Gastroesophageal sphincter (tissue), 4 donors: ENCODE data around the gene FBLN1. TPM values are rescaled to one million over a fixed set of nuclear protein-coding genes. Genes with fewer than 3 reads are reported as not detected.

Source experiments
- ATAC-seq: fragments of 150-250 bp; one replicate; pipeline ENCODE4 v1.9.1; 2016; ENCODE audit warnings: mild to moderate bottlenecking, moderate library complexity
- H3K27ac ChIP-seq, 4 donors: fragments of 200-600 bp; sonication (generic) in 3 of 4; 1 replicate in 3 of 4; 2 replicates in 1 of 4; pipeline ENCODE4 v1.5.1; 2016 to 2019
- H3K27me3 ChIP-seq: fragments of 200-600 bp; sonication (generic); one replicate; pipeline ENCODE4 v1.5.1; 2019
- H3K36me3 ChIP-seq, 2 donors: fragments of 200-600 bp; sonication (generic); one replicate each; pipeline ENCODE4 v1.5.1; 2019; ENCODE audit warnings: control low read depth in 1 of 2
- H3K4me1 ChIP-seq, 3 donors: fragments of 200-600 bp; sonication (generic); 1 replicate in 2 of 3; 2 replicates in 1 of 3; pipeline ENCODE4 v1.5.1; 2016 to 2019; ENCODE audit warnings: control low read depth in 2 of 3
- H3K4me3 ChIP-seq, 2 donors: fragments of 200-600 bp; sonication (generic); one replicate each; pipeline ENCODE4 v1.5.1; 2019; ENCODE audit warnings: mild to moderate bottlenecking in 1 of 2, moderate library complexity in 1 of 2
- H3K9me3 ChIP-seq, 3 donors: fragments of 200-600 bp; sonication (generic); one replicate each; pipeline ENCODE4 v1.5.1; 2017 to 2019; ENCODE audit warnings: control low read depth in 2 of 3
- CTCF ChIP-seq, 4 experiments: fragments of 200-600 bp in 2 of 4; fragments of 450-650 bp in 2 of 4; sonication (generic) in 1 of 4; IDR thresholded peaks; one replicate each; pipeline ENCODE4 v1.5.1; 2017 to 2019; ENCODE audit warnings: antibody characterized with exemption in 4 of 4, mild to moderate bottlenecking in 2 of 4, moderate library complexity in 2 of 4
- EP300 ChIP-seq: sonication (generic); formaldehyde crosslinking; IDR thresholded peaks from one replicate; pipeline ENCODE4 v1.6.1; 2017; ENCODE audit warnings: antibody characterized with exemption, mild to moderate bottlenecking
- POLR2A ChIP-seq, 2 donors: fragments of 450-650 bp; IDR thresholded peaks; one replicate each; pipeline ENCODE4 v1.6.1; 2017; ENCODE audit warnings: antibody characterized with exemption in 2 of 2, mild to moderate bottlenecking in 2 of 2, moderate library complexity in 1 of 2
- POLR2AphosphoS5 ChIP-seq: sonication (generic); formaldehyde crosslinking; IDR thresholded peaks from one replicate; pipeline ENCODE4 v1.6.1; 2017; ENCODE audit warnings: antibody characterized with exemption
- WGBS, 2 donors: methylation state at CpG; one replicate each; pipeline ENCODE4 v1.1.5; 2018; ENCODE audit warnings: low coverage in 1 of 2; 5-methylcytosine and 5-hydroxymethylcytosine counted together
- total RNA-seq, 4 donors: library from RNA; depleted of rRNA; stranded (reverse); fragments of >200 nt; gene quantifications; one replicate each; pipeline ENCODE4 v1.1.0, GENCODE V29; 2016

Gene FBLN1
- total RNA-seq, 4 donors from 2014 or later, result 241 to 597 (median 382) TPM

DNA sequence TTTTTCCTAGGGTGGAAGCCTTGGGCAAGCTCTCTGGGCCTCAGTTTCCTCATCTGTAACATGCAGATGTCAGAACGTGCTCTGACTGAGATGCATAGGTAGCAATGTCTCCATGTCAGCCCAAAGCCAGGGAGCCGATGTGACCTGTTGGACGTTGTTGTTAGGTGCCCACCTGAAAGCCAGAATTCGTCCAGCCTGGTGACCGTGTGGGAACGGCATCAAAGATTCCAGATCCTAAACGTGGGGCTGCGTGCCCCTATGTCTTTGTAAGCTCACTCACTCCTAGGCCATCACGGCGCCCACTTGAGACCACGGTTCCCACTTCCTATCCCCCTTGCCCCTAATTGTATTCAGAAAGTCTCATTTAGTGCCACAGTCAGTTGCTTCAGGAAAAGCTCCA is 48.2 kb downstream of the FBLN1 start:
- H3K4me1 ChIP-seq, result peaks cover 10 to 71% (median 55%) of the 10 kb centered on the region in 3 donors
- no peak for ATAC-seq

GRCh38 chr22:45551310-45552016 is 48.8 kb downstream of the FBLN1 start:
- no peak overlapping the region for H3K4me3 ChIP-seq
- TF ChIP-seq CTCF (IDR thresholded peaks at IDR 0.05) (no peak), POLR2A (IDR thresholded peaks at IDR 0.05) (no peak), EP300 (no peak), POLR2AphosphoS5 (peak; percentile 45)
- H3K27ac ChIP-seq, result peak overlapping the region; percentile 72 to 92 (median 88)
- H3K27me3 ChIP-seq, result no peaks in the 10 kb centered on the region
- H3K9me3 ChIP-seq, result no peaks in the 10 kb centered on the region
- H3K4me1 ChIP-seq, result peaks cover 10 to 71% (median 55%) of the 10 kb centered on the region in 3 donors
- H3K36me3 ChIP-seq, result peaks cover 0 to 19% of the 10 kb centered on the region in 2 donors
- ATAC-seq, result no peak
- 38% methylated on average over 14 of the region's 18 CpGs; no CpG with 5 or more reads in 1 of the 2 donors for WGBS, 2 donors

More for the DNA sequence above, 48.2 kb downstream of the FBLN1 start:
- no peaks in the 10 kb centered on the region for H3K9me3 ChIP-seq
- no peak overlapping the region for H3K4me3 ChIP-seq
- no peak for TF ChIP-seq POLR2AphosphoS5
- TF ChIP-seq EP300, result no peak
- TF ChIP-seq CTCF (IDR thresholded peaks at IDR 0.05), result no peak
- TF ChIP-seq POLR2A (IDR thresholded peaks at IDR 0.05), result no peak
- peak overlapping the region in 3 of 4 donors; percentile 86 to 92 (median 91) for H3K27ac ChIP-seq
- 95 to 100% methylated on average over 1 to 4 of the region's 11 CpGs for WGBS, 2 donors
- peaks cover 0 to 19% of the 10 kb centered on the region in 2 donors for H3K36me3 ChIP-seq
- no peaks in the 10 kb centered on the region for H3K27me3 ChIP-seq

DNA sequence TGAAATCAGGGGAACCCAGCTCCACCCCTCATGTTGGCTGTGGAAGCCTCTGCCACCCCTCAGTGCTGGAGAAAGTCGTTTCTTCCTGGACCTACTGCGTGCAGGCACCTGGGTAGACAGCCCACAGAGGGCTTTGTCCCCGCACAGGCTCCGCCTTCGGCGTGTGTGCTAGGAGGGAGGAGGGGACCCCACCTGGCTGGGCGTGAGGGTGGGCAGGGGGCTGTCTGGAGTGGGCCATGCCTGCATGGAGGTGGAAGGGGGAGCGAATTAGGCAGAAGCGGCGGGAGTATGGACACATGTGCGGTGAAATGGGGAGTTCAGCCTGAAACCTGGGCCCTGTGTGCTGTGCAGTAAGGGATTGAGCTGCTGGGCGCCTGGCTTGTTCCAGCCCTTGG is 49.3 kb downstream of the FBLN1 start:
- peaks cover 0 to 13% of the 10 kb centered on the region in 2 donors for H3K36me3 ChIP-seq
- H3K9me3 ChIP-seq, result no peaks in the 10 kb centered on the region
- peaks cover 10 to 71% (median 55%) of the 10 kb centered on the region in 3 donors for H3K4me1 ChIP-seq
- 72% methylated on average over 8 of the region's 12 CpGs; no CpG with 5 or more reads in 1 of the 2 donors for WGBS, 2 donors
- no peak for TF ChIP-seq POLR2A (IDR thresholded peaks at IDR 0.05)
- no peak for TF ChIP-seq EP300
- no peak for TF ChIP-seq CTCF (IDR thresholded peaks at IDR 0.05)
- TF ChIP-seq POLR2AphosphoS5, result no peak
- no peak overlapping the region for H3K4me3 ChIP-seq
- H3K27ac ChIP-seq, result peak overlapping the region; percentile 72 to 92 (median 88)
- H3K27me3 ChIP-seq, result no peaks in the 10 kb centered on the region
- ATAC-seq, result no peak

DNA sequence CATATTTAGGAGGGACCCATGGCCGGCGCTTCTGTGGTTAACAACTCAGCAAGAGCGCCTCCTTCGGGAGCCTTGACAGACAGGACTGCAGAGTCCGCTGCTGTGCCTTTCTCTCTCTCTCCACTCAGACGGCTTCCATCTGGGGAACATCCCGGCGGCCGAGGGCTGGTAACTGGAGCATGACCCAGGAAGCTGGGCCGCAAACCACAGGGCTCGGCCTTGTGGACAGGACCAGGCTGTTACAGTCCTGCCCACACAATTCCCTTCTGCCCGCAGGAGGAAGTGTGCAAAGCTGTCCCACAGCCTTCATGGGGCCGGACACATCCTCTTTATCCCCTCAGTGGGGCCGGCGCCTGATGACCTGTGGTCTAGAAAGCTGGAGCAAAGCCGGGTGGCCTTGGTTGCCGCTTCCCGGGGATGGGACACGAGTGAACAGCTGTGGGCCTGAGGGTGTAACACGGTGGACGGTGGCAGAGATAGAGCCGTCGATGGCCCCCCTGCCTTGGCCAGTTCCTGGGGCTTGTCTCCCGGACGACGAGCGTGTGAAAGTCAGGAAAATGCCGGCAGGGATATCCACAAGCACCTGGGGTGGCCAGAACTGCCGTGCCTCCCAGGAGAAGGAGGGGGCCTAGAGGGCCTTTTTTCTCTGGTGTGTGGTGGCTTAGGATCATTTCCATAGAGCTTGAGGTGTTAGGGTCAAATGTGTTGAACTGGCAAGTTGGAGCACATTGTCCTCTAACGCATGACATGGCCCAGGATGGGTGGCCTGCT is 50.1 kb downstream of the FBLN1 start:
- 60% methylated on average over 1 of the region's 30 CpGs; no CpG with 5 or more reads in 1 of the 2 donors for WGBS, 2 donors
- Histone ChIP-seq H3K27me3 (no peaks in the 10 kb centered on the region), H3K9me3 (no peaks in the 10 kb centered on the region), H3K27ac (peak overlapping the region; percentile 72 to 92 (median 88)), H3K4me3 (no peak overlapping the region), H3K4me1 (peaks cover 10 to 69% (median 55%) of the 10 kb centered on the region in 3 donors), H3K36me3 (peaks cover 0 to 12% of the 10 kb centered on the region in 2 donors)
- no peak for TF ChIP-seq POLR2A (IDR thresholded peaks at IDR 0.05)
- TF ChIP-seq POLR2AphosphoS5, result peak; percentile 51
- TF ChIP-seq CTCF (IDR thresholded peaks at IDR 0.05), result peak in 2 of 4 experiments; percentile 15 to 32
- no peak for TF ChIP-seq EP300
- ATAC-seq, result no peak
